Measurements from ENCODE around the gene IGF2BP3.

The IGF2BP3 gene

DNA sequence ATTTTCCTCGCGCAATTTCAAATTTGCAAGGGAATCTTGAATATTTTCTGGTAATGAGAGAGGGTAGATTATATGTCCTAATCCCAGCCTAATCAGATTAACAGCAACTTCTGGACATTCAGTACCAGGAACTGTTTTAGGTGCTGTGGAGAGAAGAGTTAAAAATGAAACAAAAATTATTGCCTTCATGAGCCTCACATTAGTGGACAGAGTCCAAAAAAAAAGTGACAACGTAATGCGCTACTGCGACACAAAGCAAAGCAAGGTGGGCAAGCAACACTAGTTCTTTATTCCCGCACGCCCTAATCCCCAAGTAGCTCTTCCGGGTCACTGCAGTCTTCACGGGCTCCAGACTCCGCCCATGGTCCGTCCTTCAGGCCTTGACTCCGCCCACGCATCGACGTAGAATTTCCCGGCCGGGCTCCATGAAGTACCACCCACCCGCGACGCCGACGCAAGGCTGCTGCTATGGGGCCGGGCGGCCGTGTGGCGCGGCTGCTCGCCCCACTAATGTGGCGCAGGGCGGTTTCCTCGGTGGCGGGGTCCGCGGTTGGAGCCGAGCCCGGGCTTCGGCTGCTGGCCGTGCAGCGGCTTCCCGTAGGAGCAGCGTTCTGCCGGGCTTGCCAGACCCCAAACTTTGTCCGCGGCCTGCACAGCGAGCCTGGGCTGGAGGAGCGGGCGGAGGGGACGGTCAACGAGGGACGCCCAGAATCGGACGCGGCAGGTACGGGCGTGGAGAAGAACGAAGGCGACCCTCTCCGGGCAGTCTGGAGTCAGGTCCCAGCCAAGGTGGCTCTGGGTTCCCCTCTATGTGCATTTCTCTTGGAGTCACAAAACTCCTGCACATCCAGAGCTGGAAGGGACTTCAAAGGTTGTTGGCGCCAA, 171.2 kb downstream of the IGF2BP3 start, which contains the start of gene MALSU1 (continued):
- TF ChIP-seq ZNF18 (tag by site-specific recombination; IDR thresholded peaks at IDR 0.05) (no peak), INSM2 (tag by site-specific recombination; IDR thresholded peaks at IDR 0.05) (0 out of 2 replicates have a peak, but pooled peaks have one; percentile 19), ZNF677 (tag by site-specific recombination; IDR thresholded peaks at IDR 0.05) (no peak), GLIS2 (tag by site-specific recombination; IDR thresholded peaks at IDR 0.05) (peak; percentile 57), OSR2 (tag by site-specific recombination; IDR thresholded peaks at IDR 0.05) (peak; percentile 42; the same call in 1 of the 2 replicates), GLIS1 (tag by site-specific recombination; IDR thresholded peaks at IDR 0.05) (peak; percentile 42), ZNF146 (tag by site-specific recombination; IDR thresholded peaks at IDR 0.05) (no peak), ZNF501 (tag by site-specific recombination; IDR thresholded peaks at IDR 0.05) (peak; percentile 89), SP7 (tag by site-specific recombination; IDR thresholded peaks at IDR 0.05) (peak; percentile 55; the same call in 1 of the 2 replicates), ZNF133 (tag by site-specific recombination; IDR thresholded peaks at IDR 0.05) (no peak), ZNF302 (tag by site-specific recombination; IDR thresholded peaks at IDR 0.05; ENCODE audit: low read depth) (no peak), GFI1B (tag by site-specific recombination; IDR thresholded peaks at IDR 0.05) (no peak)
- TF ChIP-seq, protein P1, sequence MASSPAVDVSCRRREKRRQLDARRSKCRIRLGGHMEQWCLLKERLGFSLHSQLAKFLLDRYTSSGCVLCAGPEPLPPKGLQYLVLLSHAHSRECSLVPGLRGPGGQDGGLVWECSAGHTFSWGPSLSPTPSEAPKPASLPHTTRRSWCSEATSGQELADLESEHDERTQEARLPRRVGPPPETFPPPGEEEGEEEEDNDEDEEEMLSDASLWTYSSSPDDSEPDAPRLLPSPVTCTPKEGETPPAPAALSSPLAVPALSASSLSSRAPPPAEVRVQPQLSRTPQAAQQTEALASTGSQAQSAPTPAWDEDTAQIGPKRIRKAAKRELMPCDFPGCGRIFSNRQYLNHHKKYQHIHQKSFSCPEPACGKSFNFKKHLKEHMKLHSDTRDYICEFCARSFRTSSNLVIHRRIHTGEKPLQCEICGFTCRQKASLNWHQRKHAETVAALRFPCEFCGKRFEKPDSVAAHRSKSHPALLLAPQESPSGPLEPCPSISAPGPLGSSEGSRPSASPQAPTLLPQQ (tag by site-specific recombination; IDR thresholded peaks at IDR 0.05), result peak; percentile 69; the same call in 1 of the 2 replicates
- TF ChIP-seq, protein P2, sequence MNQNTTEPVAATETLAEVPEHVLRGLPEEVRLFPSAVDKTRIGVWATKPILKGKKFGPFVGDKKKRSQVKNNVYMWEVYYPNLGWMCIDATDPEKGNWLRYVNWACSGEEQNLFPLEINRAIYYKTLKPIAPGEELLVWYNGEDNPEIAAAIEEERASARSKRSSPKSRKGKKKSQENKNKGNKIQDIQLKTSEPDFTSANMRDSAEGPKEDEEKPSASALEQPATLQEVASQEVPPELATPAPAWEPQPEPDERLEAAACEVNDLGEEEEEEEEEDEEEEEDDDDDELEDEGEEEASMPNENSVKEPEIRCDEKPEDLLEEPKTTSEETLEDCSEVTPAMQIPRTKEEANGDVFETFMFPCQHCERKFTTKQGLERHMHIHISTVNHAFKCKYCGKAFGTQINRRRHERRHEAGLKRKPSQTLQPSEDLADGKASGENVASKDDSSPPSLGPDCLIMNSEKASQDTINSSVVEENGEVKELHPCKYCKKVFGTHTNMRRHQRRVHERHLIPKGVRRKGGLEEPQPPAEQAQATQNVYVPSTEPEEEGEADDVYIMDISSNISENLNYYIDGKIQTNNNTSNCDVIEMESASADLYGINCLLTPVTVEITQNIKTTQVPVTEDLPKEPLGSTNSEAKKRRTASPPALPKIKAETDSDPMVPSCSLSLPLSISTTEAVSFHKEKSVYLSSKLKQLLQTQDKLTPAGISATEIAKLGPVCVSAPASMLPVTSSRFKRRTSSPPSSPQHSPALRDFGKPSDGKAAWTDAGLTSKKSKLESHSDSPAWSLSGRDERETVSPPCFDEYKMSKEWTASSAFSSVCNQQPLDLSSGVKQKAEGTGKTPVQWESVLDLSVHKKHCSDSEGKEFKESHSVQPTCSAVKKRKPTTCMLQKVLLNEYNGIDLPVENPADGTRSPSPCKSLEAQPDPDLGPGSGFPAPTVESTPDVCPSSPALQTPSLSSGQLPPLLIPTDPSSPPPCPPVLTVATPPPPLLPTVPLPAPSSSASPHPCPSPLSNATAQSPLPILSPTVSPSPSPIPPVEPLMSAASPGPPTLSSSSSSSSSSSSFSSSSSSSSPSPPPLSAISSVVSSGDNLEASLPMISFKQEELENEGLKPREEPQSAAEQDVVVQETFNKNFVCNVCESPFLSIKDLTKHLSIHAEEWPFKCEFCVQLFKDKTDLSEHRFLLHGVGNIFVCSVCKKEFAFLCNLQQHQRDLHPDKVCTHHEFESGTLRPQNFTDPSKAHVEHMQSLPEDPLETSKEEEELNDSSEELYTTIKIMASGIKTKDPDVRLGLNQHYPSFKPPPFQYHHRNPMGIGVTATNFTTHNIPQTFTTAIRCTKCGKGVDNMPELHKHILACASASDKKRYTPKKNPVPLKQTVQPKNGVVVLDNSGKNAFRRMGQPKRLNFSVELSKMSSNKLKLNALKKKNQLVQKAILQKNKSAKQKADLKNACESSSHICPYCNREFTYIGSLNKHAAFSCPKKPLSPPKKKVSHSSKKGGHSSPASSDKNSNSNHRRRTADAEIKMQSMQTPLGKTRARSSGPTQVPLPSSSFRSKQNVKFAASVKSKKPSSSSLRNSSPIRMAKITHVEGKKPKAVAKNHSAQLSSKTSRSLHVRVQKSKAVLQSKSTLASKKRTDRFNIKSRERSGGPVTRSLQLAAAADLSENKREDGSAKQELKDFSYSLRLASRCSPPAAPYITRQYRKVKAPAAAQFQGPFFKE (tag by site-specific recombination; IDR thresholded peaks at IDR 0.05; ENCODE audit: borderline replicate concordance), result no peak
- TF ChIP-seq, protein P3, sequence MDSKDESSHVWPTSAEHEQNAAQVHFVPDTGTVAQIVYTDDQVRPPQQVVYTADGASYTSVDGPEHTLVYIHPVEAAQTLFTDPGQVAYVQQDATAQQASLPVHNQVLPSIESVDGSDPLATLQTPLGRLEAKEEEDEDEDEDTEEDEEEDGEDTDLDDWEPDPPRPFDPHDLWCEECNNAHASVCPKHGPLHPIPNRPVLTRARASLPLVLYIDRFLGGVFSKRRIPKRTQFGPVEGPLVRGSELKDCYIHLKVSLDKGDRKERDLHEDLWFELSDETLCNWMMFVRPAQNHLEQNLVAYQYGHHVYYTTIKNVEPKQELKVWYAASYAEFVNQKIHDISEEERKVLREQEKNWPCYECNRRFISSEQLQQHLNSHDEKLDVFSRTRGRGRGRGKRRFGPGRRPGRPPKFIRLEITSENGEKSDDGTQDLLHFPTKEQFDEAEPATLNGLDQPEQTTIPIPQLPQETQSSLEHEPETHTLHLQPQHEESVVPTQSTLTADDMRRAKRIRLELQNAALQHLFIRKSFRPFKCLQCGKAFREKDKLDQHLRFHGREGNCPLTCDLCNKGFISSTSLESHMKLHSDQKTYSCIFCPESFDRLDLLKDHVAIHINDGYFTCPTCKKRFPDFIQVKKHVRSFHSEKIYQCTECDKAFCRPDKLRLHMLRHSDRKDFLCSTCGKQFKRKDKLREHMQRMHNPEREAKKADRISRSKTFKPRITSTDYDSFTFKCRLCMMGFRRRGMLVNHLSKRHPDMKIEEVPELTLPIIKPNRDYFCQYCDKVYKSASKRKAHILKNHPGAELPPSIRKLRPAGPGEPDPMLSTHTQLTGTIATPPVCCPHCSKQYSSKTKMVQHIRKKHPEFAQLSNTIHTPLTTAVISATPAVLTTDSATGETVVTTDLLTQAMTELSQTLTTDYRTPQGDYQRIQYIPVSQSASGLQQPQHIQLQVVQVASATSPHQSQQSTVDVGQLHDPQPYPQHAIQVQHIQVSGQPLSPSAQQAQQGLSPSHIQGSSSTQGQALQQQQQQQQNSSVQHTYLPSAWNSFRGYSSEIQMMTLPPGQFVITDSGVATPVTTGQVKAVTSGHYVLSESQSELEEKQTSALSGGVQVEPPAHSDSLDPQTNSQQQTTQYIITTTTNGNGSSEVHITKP (tag by site-specific recombination; IDR thresholded peaks at IDR 0.05), result peak; percentile 43; the same call in 1 of the 2 replicates
- TF ChIP-seq, protein P4, sequence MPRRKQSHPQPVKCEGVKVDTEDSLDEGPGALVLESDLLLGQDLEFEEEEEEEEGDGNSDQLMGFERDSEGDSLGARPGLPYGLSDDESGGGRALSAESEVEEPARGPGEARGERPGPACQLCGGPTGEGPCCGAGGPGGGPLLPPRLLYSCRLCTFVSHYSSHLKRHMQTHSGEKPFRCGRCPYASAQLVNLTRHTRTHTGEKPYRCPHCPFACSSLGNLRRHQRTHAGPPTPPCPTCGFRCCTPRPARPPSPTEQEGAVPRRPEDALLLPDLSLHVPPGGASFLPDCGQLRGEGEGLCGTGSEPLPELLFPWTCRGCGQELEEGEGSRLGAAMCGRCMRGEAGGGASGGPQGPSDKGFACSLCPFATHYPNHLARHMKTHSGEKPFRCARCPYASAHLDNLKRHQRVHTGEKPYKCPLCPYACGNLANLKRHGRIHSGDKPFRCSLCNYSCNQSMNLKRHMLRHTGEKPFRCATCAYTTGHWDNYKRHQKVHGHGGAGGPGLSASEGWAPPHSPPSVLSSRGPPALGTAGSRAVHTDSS (tag by site-specific recombination; IDR thresholded peaks at IDR 0.05), result no peak
- TF ChIP-seq, protein P5, sequence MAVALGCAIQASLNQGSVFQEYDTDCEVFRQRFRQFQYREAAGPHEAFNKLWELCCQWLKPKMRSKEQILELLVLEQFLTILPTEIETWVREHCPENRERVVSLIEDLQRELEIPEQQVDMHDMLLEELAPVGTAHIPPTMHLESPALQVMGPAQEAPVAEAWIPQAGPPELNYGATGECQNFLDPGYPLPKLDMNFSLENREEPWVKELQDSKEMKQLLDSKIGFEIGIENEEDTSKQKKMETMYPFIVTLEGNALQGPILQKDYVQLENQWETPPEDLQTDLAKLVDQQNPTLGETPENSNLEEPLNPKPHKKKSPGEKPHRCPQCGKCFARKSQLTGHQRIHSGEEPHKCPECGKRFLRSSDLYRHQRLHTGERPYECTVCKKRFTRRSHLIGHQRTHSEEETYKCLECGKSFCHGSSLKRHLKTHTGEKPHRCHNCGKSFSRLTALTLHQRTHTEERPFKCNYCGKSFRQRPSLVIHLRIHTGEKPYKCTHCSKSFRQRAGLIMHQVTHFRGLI (tag by site-specific recombination; IDR thresholded peaks at IDR 0.05), result peak; percentile 78
- TF ChIP-seq, protein P6, sequence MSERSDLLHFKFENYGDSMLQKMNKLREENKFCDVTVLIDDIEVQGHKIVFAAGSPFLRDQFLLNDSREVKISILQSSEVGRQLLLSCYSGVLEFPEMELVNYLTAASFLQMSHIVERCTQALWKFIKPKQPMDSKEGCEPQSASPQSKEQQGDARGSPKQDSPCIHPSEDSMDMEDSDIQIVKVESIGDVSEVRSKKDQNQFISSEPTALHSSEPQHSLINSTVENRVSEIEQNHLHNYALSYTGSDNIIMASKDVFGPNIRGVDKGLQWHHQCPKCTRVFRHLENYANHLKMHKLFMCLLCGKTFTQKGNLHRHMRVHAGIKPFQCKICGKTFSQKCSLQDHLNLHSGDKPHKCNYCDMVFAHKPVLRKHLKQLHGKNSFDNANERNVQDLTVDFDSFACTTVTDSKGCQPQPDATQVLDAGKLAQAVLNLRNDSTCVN (tag by site-specific recombination; optimal IDR thresholded peaks at IDR 0.05), result peak; percentile 64

Measured in HEK293 (cell line).